Neural cell (in vitro differentiated cells): ENCODE measurements around the gene ATXN2. TPM values are rescaled to one million over a fixed set of nuclear protein-coding genes. Genes with fewer than 3 reads are reported as not detected.
"Not testable (repeated sequence)": the region's sequence is repeated elsewhere in the genome, so short reads cannot be mapped to it uniquely, and the experiment has no call there.

Experiments
- H2AFZ ChIP-seq: fragments of 200-600, 300-800 bp; sonication (generic), shearing (Covaris generic); 2 replicates; pipeline ENCODE4 v1.6.0; 2014; ENCODE audit warnings: low read depth, mild to moderate bottlenecking, antibody characterized with exemption, low read length, moderate library complexity
- H3F3A ChIP-seq: fragments of 200-600 bp; shearing (Covaris generic); 2 replicates; pipeline ENCODE4 v1.6.1; 2016; ENCODE audit warnings: mild to moderate bottlenecking, moderate library complexity, mixed read lengths, antibody characterized with exemption, low read length; ENCODE audit not compliant: insufficient read depth, poor library complexity, severe bottlenecking
- H3K27ac ChIP-seq: fragments of 200-600, 300-800 bp; sonication (generic), shearing (Covaris generic); 2 replicates; pipeline ENCODE4 v1.5.1; 2014; ENCODE audit warnings: mild to moderate bottlenecking, low read length, moderate library complexity
- H3K27me3 ChIP-seq: fragments of 300-800, 200-600 bp; sonication (generic), shearing (Covaris generic); 2 replicates; pipeline ENCODE4 v1.6.0; 2014; ENCODE audit warnings: mild to moderate bottlenecking, low read depth, low read length, moderate library complexity; ENCODE audit not compliant: insufficient read depth
- H3K36me3 ChIP-seq: fragments of 300-800, 200-600 bp; sonication (generic), shearing (Covaris generic); 2 replicates; pipeline ENCODE4 v1.5.1; 2014; ENCODE audit warnings: mild to moderate bottlenecking, antibody characterized with exemption, low read length, moderate library complexity; ENCODE audit not compliant: insufficient read depth
- H3K4me2 ChIP-seq: fragments of 300-800, 200-600 bp; sonication (generic), shearing (Covaris generic); 2 replicates; pipeline ENCODE4 v1.6.0; 2014; ENCODE audit warnings: mild to moderate bottlenecking, low read length
- H3K4me3 ChIP-seq: fragments of 300-800, 200-600 bp; sonication (generic), shearing (Covaris generic); 2 replicates; pipeline ENCODE4 v1.5.1; 2014; ENCODE audit warnings: mild to moderate bottlenecking, low read length, moderate library complexity
- H3K79me2 ChIP-seq: fragments of 200-600 bp; shearing (Covaris generic); replicated peaks from 2 replicates; pipeline ENCODE4 v1.6.0; 2014; ENCODE audit warnings: mild to moderate bottlenecking, low read length, moderate library complexity; ENCODE audit not compliant: insufficient read depth
- H3K9ac ChIP-seq: fragments of 300-800, 200-600 bp; sonication (generic), shearing (Covaris generic); 2 replicates; pipeline ENCODE4 v1.6.1; 2016; ENCODE audit warnings: mild to moderate bottlenecking, low read length, mixed read lengths
- H3K9me2 ChIP-seq: fragments of 200-600 bp; shearing (Covaris generic); 2 replicates; pipeline ENCODE4 v1.6.1; 2016; ENCODE audit warnings: mild to moderate bottlenecking, low read length, mixed read lengths; ENCODE audit not compliant: insufficient read depth
- H3K9me3 ChIP-seq: fragments of 200-600, 300-800 bp; sonication (generic), shearing (Covaris generic); 2 replicates; pipeline ENCODE4 v1.6.1; 2016; ENCODE audit warnings: mild to moderate bottlenecking, mixed run types, low read length, moderate library complexity, mixed read lengths
- H4K20me1 ChIP-seq: fragments of 200-600 bp; shearing (Covaris generic); 2 replicates; pipeline ENCODE4 v1.6.1; 2016; ENCODE audit warnings: mild to moderate bottlenecking, mixed run types; ENCODE audit not compliant: insufficient read depth
- EP300 ChIP-seq: fragments of 450-650 bp; conservative IDR thresholded peaks from 2 replicates; pipeline ENCODE4 v1.6.1; 2014; ENCODE audit warnings: antibody characterized with exemption, mild to moderate bottlenecking, moderate library complexity; ENCODE audit not compliant: poor library complexity, severe bottlenecking
- EZH2 ChIP-seq: fragments of 200-600, 300-800 bp; shearing (Covaris generic), sonication (generic); IDR thresholded peaks from 2 replicates; pipeline ENCODE4 v1.6.1; 2014; ENCODE audit warnings: antibody characterized with exemption, low read length, borderline replicate concordance, mild to moderate bottlenecking; ENCODE audit not compliant: insufficient read depth, poor library complexity, severe bottlenecking
- MXI1 ChIP-seq: fragments of 450-650 bp; conservative IDR thresholded peaks from 2 replicates; pipeline ENCODE4 v1.6.1; 2014; ENCODE audit warnings: antibody characterized with exemption, mild to moderate bottlenecking; ENCODE audit not compliant: poor library complexity, severe bottlenecking
- POLR2AphosphoS5 ChIP-seq: IDR thresholded peaks from 2 replicates; pipeline ENCODE4 v1.6.1; 2012
- RAD21 ChIP-seq: fragments of 450-650 bp; conservative IDR thresholded peaks from 2 replicates; pipeline ENCODE4 v1.6.1; 2014; ENCODE audit warnings: antibody characterized with exemption, mild to moderate bottlenecking, moderate library complexity
- SMC3 ChIP-seq: fragments of 450-650 bp; conservative IDR thresholded peaks from 2 replicates; pipeline ENCODE4 v1.6.1; 2014; ENCODE audit warnings: antibody characterized with exemption, mild to moderate bottlenecking, moderate library complexity; ENCODE audit not compliant: poor library complexity
- TAF1 ChIP-seq: IDR thresholded peaks from 2 replicates; pipeline ENCODE4 v1.6.1; 2012; ENCODE audit warnings: low read depth
- polyA plus RNA-seq: library from polyadenylated mRNA; depleted of rRNA; stranded (reverse); fragments of >200 nt; gene quantifications from 2 replicates; pipeline ENCODE4 v1.2.3, GENCODE V29; 2014
- TF ChIP-seq, protein P1 (sequence below): fragments of 450-650 bp; IDR thresholded peaks from 2 replicates; pipeline ENCODE4 v1.5.1; 2014; ENCODE audit warnings: antibody characterized with exemption, mild to moderate bottlenecking, moderate library complexity; ENCODE audit not compliant: poor library complexity, severe bottlenecking
- TF ChIP-seq, protein P2 (sequence below): IDR thresholded peaks from 2 replicates; pipeline ENCODE4 v1.6.1; 2012; ENCODE audit warnings: borderline replicate concordance

ATXN2 gene
- polyA plus RNA-seq, 1 donor from 2014 or later = 12.6 TPM

DNA sequence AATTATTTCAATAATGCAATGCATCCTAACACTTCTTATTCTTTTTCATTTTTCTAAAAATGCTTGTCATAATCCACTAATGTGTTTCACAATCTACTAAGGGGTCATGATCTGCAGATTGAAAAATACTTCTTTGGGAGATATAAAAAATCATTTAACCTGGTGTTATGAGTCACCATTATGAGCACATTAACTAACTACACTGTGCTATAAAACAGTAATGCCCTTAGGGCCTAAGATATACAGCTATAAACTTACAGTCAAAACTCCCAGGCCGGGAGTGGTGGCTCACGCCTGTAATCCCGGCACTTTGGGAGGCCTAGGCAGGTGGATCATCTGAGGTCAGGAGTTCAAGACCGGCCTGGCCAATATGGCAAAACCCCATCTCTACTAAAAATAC lies 14.2 kb downstream of the ATXN2 start:
- Histone ChIP-seq H2AFZ (no peak overlapping the region), H3K9ac (no peak overlapping the region), H4K20me1 (no peaks in the 10 kb centered on the region), H3K79me2 (peaks cover 74% of the 10 kb centered on the region), H3K9me2 (no peaks in the 10 kb centered on the region), H3K9me3 (no peaks in the 10 kb centered on the region), H3K4me2 (no peak overlapping the region), H3K36me3 (no peaks in the 10 kb centered on the region), H3K4me3 (no peak overlapping the region), H3K27ac (no peak overlapping the region), H3K27me3 (no peaks in the 10 kb centered on the region), H3F3A (no peaks in the 10 kb centered on the region)
- TF ChIP-seq SMC3 (no peak), POLR2AphosphoS5 (no peak), MXI1 (no peak), RAD21 (no peak), EP300 (no peak), TAF1 (no peak)
- TF ChIP-seq, protein P1, sequence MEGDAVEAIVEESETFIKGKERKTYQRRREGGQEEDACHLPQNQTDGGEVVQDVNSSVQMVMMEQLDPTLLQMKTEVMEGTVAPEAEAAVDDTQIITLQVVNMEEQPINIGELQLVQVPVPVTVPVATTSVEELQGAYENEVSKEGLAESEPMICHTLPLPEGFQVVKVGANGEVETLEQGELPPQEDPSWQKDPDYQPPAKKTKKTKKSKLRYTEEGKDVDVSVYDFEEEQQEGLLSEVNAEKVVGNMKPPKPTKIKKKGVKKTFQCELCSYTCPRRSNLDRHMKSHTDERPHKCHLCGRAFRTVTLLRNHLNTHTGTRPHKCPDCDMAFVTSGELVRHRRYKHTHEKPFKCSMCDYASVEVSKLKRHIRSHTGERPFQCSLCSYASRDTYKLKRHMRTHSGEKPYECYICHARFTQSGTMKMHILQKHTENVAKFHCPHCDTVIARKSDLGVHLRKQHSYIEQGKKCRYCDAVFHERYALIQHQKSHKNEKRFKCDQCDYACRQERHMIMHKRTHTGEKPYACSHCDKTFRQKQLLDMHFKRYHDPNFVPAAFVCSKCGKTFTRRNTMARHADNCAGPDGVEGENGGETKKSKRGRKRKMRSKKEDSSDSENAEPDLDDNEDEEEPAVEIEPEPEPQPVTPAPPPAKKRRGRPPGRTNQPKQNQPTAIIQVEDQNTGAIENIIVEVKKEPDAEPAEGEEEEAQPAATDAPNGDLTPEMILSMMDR = no peak

DNA sequence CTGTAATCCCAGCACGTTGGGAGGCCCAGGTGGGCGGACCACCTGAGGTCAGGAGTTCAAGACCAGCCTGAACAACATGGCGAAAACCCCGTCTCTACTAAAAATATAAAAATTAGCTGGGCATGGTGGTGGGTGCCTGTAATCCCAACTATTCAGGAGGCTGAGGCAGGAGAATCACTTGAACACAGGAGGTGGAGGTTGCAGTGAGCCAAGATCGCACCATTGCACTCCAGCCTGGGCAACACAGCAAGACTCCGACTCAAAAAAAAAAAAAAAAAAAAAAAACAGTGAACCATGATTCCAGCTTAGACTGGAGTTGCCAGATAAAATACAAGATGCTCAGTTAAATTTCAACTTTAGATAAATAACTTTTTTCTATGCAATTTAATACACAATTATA lies 15.6 kb downstream of the ATXN2 start:
- H3K79me2 ChIP-seq = peaks cover 64% of the 10 kb centered on the region
- H4K20me1 ChIP-seq = not testable (repeated sequence)

DNA sequence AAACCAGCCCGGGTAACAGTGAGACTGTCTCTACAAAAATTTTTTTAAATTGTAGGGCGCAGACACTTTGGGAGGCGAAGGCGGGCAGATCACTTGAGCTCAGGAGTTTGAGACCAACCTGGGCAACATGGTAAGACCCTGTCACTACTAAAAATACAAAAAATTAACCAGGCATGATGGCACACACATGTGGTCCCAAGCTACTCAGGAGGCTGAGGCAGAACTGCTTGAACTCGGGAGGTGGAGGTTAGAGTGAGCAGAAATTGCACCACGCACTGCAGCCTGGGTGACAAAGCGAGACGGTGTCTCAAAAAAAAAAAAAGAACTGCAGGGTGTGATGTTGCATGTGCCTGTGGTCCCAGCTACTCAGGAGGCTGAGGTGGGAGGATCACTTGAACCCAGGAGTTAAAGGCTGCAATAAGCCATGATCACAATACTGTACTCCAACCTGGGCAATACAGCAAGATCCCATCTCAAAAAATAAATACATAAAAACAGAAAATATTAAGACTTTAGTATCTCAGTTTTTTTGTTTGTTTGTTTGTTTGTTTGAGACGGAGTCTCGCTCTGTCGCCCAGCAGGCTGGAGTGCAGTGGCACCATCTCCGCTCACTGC lies 16.9 kb downstream of the ATXN2 start:
- Histone ChIP-seq H2AFZ (no peak overlapping the region), H3F3A (no peaks in the 10 kb centered on the region), H3K27ac (no peak overlapping the region), H3K9me2 (no peaks in the 10 kb centered on the region), H3K9me3 (no peaks in the 10 kb centered on the region), H3K9ac (no peak overlapping the region), H3K27me3 (no peaks in the 10 kb centered on the region), H3K79me2 (peaks cover 61% of the 10 kb centered on the region), H4K20me1 (no peaks in the 10 kb centered on the region), H3K36me3 (no peaks in the 10 kb centered on the region), H3K4me3 (no peak overlapping the region), H3K4me2 (no peak overlapping the region)
- TF ChIP-seq EZH2 = no peak
- TF ChIP-seq, protein P2, sequence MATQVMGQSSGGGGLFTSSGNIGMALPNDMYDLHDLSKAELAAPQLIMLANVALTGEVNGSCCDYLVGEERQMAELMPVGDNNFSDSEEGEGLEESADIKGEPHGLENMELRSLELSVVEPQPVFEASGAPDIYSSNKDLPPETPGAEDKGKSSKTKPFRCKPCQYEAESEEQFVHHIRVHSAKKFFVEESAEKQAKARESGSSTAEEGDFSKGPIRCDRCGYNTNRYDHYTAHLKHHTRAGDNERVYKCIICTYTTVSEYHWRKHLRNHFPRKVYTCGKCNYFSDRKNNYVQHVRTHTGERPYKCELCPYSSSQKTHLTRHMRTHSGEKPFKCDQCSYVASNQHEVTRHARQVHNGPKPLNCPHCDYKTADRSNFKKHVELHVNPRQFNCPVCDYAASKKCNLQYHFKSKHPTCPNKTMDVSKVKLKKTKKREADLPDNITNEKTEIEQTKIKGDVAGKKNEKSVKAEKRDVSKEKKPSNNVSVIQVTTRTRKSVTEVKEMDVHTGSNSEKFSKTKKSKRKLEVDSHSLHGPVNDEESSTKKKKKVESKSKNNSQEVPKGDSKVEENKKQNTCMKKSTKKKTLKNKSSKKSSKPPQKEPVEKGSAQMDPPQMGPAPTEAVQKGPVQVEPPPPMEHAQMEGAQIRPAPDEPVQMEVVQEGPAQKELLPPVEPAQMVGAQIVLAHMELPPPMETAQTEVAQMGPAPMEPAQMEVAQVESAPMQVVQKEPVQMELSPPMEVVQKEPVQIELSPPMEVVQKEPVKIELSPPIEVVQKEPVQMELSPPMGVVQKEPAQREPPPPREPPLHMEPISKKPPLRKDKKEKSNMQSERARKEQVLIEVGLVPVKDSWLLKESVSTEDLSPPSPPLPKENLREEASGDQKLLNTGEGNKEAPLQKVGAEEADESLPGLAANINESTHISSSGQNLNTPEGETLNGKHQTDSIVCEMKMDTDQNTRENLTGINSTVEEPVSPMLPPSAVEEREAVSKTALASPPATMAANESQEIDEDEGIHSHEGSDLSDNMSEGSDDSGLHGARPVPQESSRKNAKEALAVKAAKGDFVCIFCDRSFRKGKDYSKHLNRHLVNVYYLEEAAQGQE = no peak
- TF ChIP-seq POLR2AphosphoS5 = no peak
- no peak for TF ChIP-seq TAF1
- TF ChIP-seq SMC3 = no peak
- no peak for TF ChIP-seq MXI1
- no peak for TF ChIP-seq RAD21
- TF ChIP-seq EP300 = no peak
- TF ChIP-seq, protein P1 = no peak

More for the DNA sequence above, 15.6 kb downstream of the ATXN2 start:
- not testable (repeated sequence) for H3F3A ChIP-seq, H3K36me3 ChIP-seq, H3K9ac ChIP-seq, H3K27ac ChIP-seq, H3K4me3 ChIP-seq, H3K27me3 ChIP-seq, H2AFZ ChIP-seq, H3K9me2 ChIP-seq, H3K9me3 ChIP-seq, H3K4me2 ChIP-seq
